Activated naive CD8-positive, alpha-beta T cell treated with anti-CD3 and anti-CD28 coated beads, Interleukin-2, amount 10 ng/mL, durations not matched to agents 7 days and 5 days (primary cell): ENCODE results near the gene DET1. TPM values are rescaled to one million over a fixed set of nuclear protein-coding genes. Genes with fewer than 3 reads are reported as not detected.

Experiments
- ATAC-seq: fragments of 150-1000 bp; cut with Tn5 transposase; one replicate; pipeline ENCODE4 v1.10.0; 2021; ENCODE audit warnings: low read depth, moderate library complexity
- POLR2A ChIA-PET: fragments of 350-600 bp; sonication (Branson Sonifier 250); formaldehyde crosslinking; loops from one replicate; lab custom pipeline; 2021; ENCODE audit warnings: antibody characterized with exemption; lab: Charles Lee
- DNase-seq: peaks from one replicate; pipeline ENCODE4 v3.0.0; 2021
- H3K27ac Mint-ChIP-seq: one replicate; pipeline ENCODE4 v1.8.0; 2022; ENCODE audit warnings: mild to moderate bottlenecking, mixed read lengths
- H3K27me3 Mint-ChIP-seq: one replicate; pipeline ENCODE4 v1.8.0; 2022; ENCODE audit warnings: mild to moderate bottlenecking, moderate library complexity, mixed read lengths
- H3K36me3 Mint-ChIP-seq: one replicate; pipeline ENCODE4 v1.8.0; 2021; ENCODE audit warnings: mild to moderate bottlenecking, mixed read lengths
- H3K4me1 Mint-ChIP-seq: one replicate; pipeline ENCODE4 v1.8.0; 2021; ENCODE audit warnings: mixed read lengths
- H3K4me3 Mint-ChIP-seq: one replicate; pipeline ENCODE4 v1.8.0; 2022; ENCODE audit warnings: mild to moderate bottlenecking, moderate library complexity, mixed read lengths
- H3K9me3 Mint-ChIP-seq: one replicate; pipeline ENCODE4 v1.8.0; 2021; ENCODE audit warnings: mixed read lengths
- total RNA-seq, 2 experiments: library from RNA; stranded (reverse); gene quantifications; one replicate each; pipeline ENCODE4 v1.2.3, GENCODE V29; 2021

DET1 gene
- total RNA-seq, 2 experiments from 2014 or later, result 4.4 to 4.8 TPM

- Mint-ChIP-seq H3K9me3 (no peaks in the 10 kb centered on the region), H3K4me1 (peaks cover 4% of the 10 kb centered on the region), H3K36me3 (peaks cover 11% of the 10 kb centered on the region), H3K4me3 (no peak overlapping the region), H3K27me3 (no peaks in the 10 kb centered on the region), H3K27ac (no peak overlapping the region)
- ATAC-seq (no peak), DNase-seq (no peak)
- POLR2A ChIA-PET, result no interaction called here
Observed at GRCh38 chr15:88505721-88506120, 40.8 kb downstream of the DET1 start.

GRCh38 chr15:88504445-88504844 is 42.0 kb downstream of the DET1 start:
- Mint-ChIP-seq H3K9me3 (no peaks in the 10 kb centered on the region), H3K4me1 (no peaks in the 10 kb centered on the region), H3K4me3 (no peak overlapping the region), H3K27ac (no peak overlapping the region), H3K27me3 (no peaks in the 10 kb centered on the region), H3K36me3 (peaks cover 5% of the 10 kb centered on the region)
- POLR2A ChIA-PET, result no interaction called here
- DNase-seq (no peak), ATAC-seq (no peak)

- POLR2A ChIA-PET, result no interaction called here
- no peak overlapping the region for H3K4me3 Mint-ChIP-seq
- no peaks in the 10 kb centered on the region for H3K36me3 Mint-ChIP-seq
- H3K27ac Mint-ChIP-seq, result no peak overlapping the region
- no peaks in the 10 kb centered on the region for H3K27me3 Mint-ChIP-seq
- H3K4me1 Mint-ChIP-seq, result no peaks in the 10 kb centered on the region
- ATAC-seq (no peak), DNase-seq (no peak)
- no peaks in the 10 kb centered on the region for H3K9me3 Mint-ChIP-seq
Observed at GRCh38 chr15:88498996-88499395, 47.5 kb downstream of the DET1 start.

- no peaks in the 10 kb centered on the region for H3K4me1 Mint-ChIP-seq
- H3K27ac Mint-ChIP-seq, result no peak overlapping the region
- ATAC-seq, result no peak
- POLR2A ChIA-PET, result interaction anchor here (0.5 kb wide), 1 partner anchor 98 kb away, joined by 6 read pairs; no protein-coding TSS in a partner anchor
- H3K9me3 Mint-ChIP-seq, result no peaks in the 10 kb centered on the region
- H3K27me3 Mint-ChIP-seq, result no peaks in the 10 kb centered on the region
- H3K36me3 Mint-ChIP-seq, result no peaks in the 10 kb centered on the region
- no peak overlapping the region for H3K4me3 Mint-ChIP-seq
- no peak for DNase-seq
Observed at GRCh38 chr15:88497109-88497765, 49.2 kb downstream of the DET1 start.

GRCh38 chr15:88493844-88494243 is 52.6 kb downstream of the DET1 start:
- POLR2A ChIA-PET, result no interaction called here
- ATAC-seq (no peak), DNase-seq (no peak)
- Mint-ChIP-seq H3K4me1 (no peaks in the 10 kb centered on the region), H3K36me3 (no peaks in the 10 kb centered on the region), H3K27ac (no peak overlapping the region), H3K27me3 (no peaks in the 10 kb centered on the region), H3K9me3 (no peaks in the 10 kb centered on the region), H3K4me3 (no peak overlapping the region)

- POLR2A ChIA-PET, result no interaction called here
- no peak for DNase-seq
- Mint-ChIP-seq H3K4me1 (no peaks in the 10 kb centered on the region), H3K27ac (no peak overlapping the region), H3K36me3 (no peaks in the 10 kb centered on the region), H3K9me3 (no peaks in the 10 kb centered on the region), H3K27me3 (no peaks in the 10 kb centered on the region), H3K4me3 (no peak overlapping the region)
- no peak for ATAC-seq
Observed at GRCh38 chr15:88491158-88491557, 55.3 kb downstream of the DET1 start.

- H3K27ac Mint-ChIP-seq, result no peak overlapping the region
- DNase-seq (no peak), ATAC-seq (no peak)
- H3K4me3 Mint-ChIP-seq, result no peak overlapping the region
- POLR2A ChIA-PET, result no interaction called here
- H3K27me3 Mint-ChIP-seq, result no peaks in the 10 kb centered on the region
- H3K9me3 Mint-ChIP-seq, result no peaks in the 10 kb centered on the region
- H3K4me1 Mint-ChIP-seq, result no peaks in the 10 kb centered on the region
- no peaks in the 10 kb centered on the region for H3K36me3 Mint-ChIP-seq
Observed at GRCh38 chr15:88490036-88490435, 56.4 kb downstream of the DET1 start.

- Mint-ChIP-seq H3K4me3 (no peak overlapping the region), H3K9me3 (no peaks in the 10 kb centered on the region), H3K27me3 (no peaks in the 10 kb centered on the region), H3K27ac (no peak overlapping the region), H3K4me1 (no peaks in the 10 kb centered on the region), H3K36me3 (no peaks in the 10 kb centered on the region)
- ATAC-seq (no peak), DNase-seq (no peak)
- POLR2A ChIA-PET, result no interaction called here
Observed at GRCh38 chr15:88489321-88489720, 57.2 kb downstream of the DET1 start.

GRCh38 chr15:88487796-88488523 is 58.5 kb downstream of the DET1 start:
- Mint-ChIP-seq H3K9me3 (no peaks in the 10 kb centered on the region), H3K27ac (no peak overlapping the region), H3K4me1 (no peaks in the 10 kb centered on the region), H3K27me3 (no peaks in the 10 kb centered on the region), H3K4me3 (no peak overlapping the region), H3K36me3 (no peaks in the 10 kb centered on the region)
- DNase-seq (no peak), ATAC-seq (no peak)
- POLR2A ChIA-PET, result no interaction called here

GRCh38 chr15:88487178-88487795 is 59.2 kb downstream of the DET1 start:
- no peaks in the 10 kb centered on the region for H3K27me3 Mint-ChIP-seq
- POLR2A ChIA-PET, result no interaction called here
- DNase-seq, result no peak
- H3K4me1 Mint-ChIP-seq, result no peaks in the 10 kb centered on the region
- H3K36me3 Mint-ChIP-seq, result no peaks in the 10 kb centered on the region
- no peak overlapping the region for H3K27ac Mint-ChIP-seq
- no peak for ATAC-seq
- H3K4me3 Mint-ChIP-seq, result no peak overlapping the region
- no peaks in the 10 kb centered on the region for H3K9me3 Mint-ChIP-seq

GRCh38 chr15:88484682-88485331 is 61.7 kb downstream of the DET1 start:
- DNase-seq, result no peak
- ATAC-seq, result no peak
- H3K4me3 Mint-ChIP-seq, result no peak overlapping the region
- no peaks in the 10 kb centered on the region for H3K9me3 Mint-ChIP-seq
- POLR2A ChIA-PET, result no interaction called here
- H3K27ac Mint-ChIP-seq, result no peak overlapping the region
- no peaks in the 10 kb centered on the region for H3K36me3 Mint-ChIP-seq
- no peaks in the 10 kb centered on the region for H3K27me3 Mint-ChIP-seq
- no peaks in the 10 kb centered on the region for H3K4me1 Mint-ChIP-seq

- Mint-ChIP-seq H3K4me1 (no peaks in the 10 kb centered on the region), H3K4me3 (no peak overlapping the region), H3K36me3 (no peaks in the 10 kb centered on the region), H3K9me3 (no peaks in the 10 kb centered on the region), H3K27ac (peak overlapping the region; percentile 51), H3K27me3 (no peaks in the 10 kb centered on the region)
- POLR2A ChIA-PET, result no interaction called here
- DNase-seq (no peak), ATAC-seq (no peak)
Observed at GRCh38 chr15:88482263-88482662, 64.2 kb downstream of the DET1 start.

- Mint-ChIP-seq H3K9me3 (no peaks in the 10 kb centered on the region), H3K27me3 (no peaks in the 10 kb centered on the region), H3K27ac (no peak overlapping the region), H3K4me3 (no peak overlapping the region), H3K4me1 (no peaks in the 10 kb centered on the region), H3K36me3 (no peaks in the 10 kb centered on the region)
- DNase-seq (no peak), ATAC-seq (no peak)
- POLR2A ChIA-PET, result no interaction called here
Observed at GRCh38 chr15:88480981-88481380, 65.5 kb downstream of the DET1 start.
